HG02763 (cell line): ENCODE measurements around the gene TAF9.
"Not testable (repeated sequence)": the region's sequence is repeated elsewhere in the genome, so short reads cannot be mapped to it uniquely, and the experiment has no call there.

Experiments
- ATAC-seq: cut with Tn5 transposase; IDR thresholded peaks from one replicate; pipeline ENCODE4 v1.9.1; 2021; ENCODE audit warnings: mild to moderate bottlenecking, moderate library complexity; ENCODE audit not compliant: unreplicated experiment

The TAF9 gene

DNA sequence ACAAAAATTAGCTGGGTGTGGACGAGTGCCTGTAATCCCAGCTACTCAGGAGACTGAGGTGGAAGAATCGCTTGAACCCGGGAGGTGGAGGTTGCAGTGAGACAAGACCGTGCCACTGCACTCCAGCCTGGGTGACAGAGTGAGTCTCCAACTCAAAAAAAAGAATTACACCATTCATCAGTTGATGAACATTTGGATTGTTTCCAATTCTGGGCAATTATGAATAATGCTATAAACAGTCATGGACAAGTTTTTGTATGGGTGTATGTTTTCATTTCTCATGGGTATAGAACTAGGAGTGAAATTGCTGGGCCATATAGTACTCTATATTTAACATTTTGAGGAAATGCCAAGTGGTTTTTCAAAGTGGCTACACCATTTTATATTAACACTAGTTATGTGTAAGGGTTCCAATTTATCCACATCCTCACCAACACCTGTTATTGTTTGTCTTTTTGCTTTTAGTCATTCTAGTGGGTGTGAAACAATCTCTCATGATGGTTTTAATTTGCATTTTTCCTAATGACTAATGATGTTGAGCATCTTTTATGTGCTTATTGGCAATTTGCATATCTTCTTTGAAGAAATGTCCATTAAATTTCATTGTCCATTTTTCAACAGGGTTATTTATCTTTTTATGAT lies 27.7 kb downstream of the TAF9 start:
- no peak for ATAC-seq

DNA sequence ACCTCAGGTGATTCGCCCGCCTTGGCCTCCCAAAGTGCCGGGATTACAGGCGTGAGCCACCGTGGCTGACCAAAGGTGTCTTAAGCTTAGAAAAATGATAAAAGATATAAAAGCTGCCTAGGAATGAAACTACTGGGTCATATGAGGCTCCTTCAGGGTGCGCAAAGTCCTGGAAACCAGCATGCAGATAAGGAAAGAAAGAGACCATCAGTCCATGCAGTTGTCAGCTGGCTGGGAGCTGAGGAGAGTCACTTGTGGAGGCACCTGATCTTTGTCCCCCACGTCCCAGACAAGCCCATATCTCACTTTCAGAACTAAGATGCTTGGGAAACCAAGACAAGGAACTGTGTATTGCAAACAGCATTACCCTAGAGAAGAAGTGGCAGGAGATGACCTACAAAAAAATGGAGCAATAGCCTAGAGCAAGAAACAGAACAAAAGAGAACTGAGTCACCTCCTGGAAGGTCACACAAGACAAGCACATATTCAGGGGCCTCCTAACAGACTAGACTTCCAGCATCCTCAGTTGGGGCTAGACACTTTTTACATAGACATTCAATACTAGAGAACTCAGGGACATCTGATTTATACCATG lies 33.9 kb downstream of the TAF9 start:
- no peak for ATAC-seq

- peak; percentile 55 for ATAC-seq
These were observed 34.5 kb downstream of the TAF9 start for GRCh38 chr5:69334793-69335268.

- not testable (repeated sequence) for ATAC-seq
These were observed 35.5 kb downstream of the TAF9 start for GRCh38 chr5:69333668-69334315.

GRCh38 chr5:69331528-69332445 lies 37.5 kb downstream of the TAF9 start:
- ATAC-seq = no peak

- no peak for ATAC-seq
These were observed 39.3 kb downstream of the TAF9 start for GRCh38 chr5:69329905-69330489.

DNA sequence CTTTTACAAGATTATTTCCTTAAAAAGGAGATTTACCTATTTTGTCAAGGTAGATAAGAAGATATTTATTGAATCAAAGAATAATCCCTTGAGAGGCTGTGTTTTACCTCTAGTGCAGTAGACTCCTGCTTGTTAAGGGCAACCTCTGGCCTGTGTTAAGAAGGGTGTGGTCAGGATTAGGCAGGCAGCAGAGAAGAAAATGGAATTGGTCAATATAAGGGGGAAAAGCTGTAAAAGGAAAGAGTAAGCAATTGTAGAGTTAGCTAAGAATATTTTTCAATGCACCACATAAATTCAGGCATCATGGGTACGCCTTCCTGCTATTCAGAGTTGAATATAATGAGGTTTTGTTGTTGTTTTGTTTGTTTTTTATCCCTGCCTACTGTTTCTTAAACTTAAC lies 43.0 kb downstream of the TAF9 start:
- ATAC-seq = no peak

GRCh38 chr5:69317391-69317790 lies 51.9 kb downstream of the TAF9 start:
- no peak for ATAC-seq

DNA sequence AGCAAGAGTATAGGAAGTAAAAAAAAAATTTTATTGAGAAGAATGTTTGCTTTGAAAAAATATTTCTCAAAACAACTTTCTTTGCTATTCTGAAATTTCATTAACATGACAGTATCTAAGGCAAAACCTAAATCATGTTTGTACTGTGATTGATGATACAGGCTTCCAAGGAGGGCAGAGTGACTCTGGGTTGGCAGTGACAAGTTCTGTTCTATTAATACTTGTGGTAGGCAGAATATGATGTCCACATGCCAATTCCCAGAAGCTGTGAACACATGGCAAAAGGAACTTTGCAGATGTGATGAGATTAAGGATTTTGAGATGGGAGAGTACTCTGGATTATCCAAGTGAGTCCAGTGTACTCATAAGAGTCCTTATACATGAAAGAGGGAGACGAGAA lies 53.3 kb downstream of the TAF9 start:
- no peak for ATAC-seq
